T-helper 9 cell (primary cell): Measurements from ENCODE around the gene NDUFS2.
A peak's percentile ranks its signal among the peaks of the same experiment; 100 is the strongest.

ENCODE experiments used
- DNase-seq: peaks from one replicate; pipeline ENCODE4 v3.0.0-alpha.2; 2020

The NDUFS2 gene

GRCh38 chr1:161196521-161197451 is 5.4 kb upstream of the NDUFS2 start:
- no peak for DNase-seq

- no peak for DNase-seq
Observed at GRCh38 chr1:161197560-161198193, 4.5 kb upstream of the NDUFS2 start.

GRCh38 chr1:161198194-161198896 is 3.8 kb upstream of the NDUFS2 start:
- DNase-seq, result no peak

- DNase-seq, result no peak
Observed at GRCh38 chr1:161198897-161199431, 3.2 kb upstream of the NDUFS2 start, which contains the start of gene ADAMTS4. TSS of gene ADAMTS4 (minus strand) at chr1:161199054. CDS start at chr1:161198627, 427 bp downstream.

GRCh38 chr1:161199506-161200139 is 2.5 kb upstream of the NDUFS2 start:
- DNase-seq, result no peak

GRCh38 chr1:161200421-161200991 is 1.7 kb upstream of the NDUFS2 start:
- no peak for DNase-seq

GRCh38 chr1:161200992-161201835 is 953 bp upstream of the NDUFS2 start:
- DNase-seq, result no peak

- no peak for DNase-seq
Observed at GRCh38 chr1:161206411-161207140, 4.4 kb downstream of the NDUFS2 start.

- no peak for DNase-seq
Observed at GRCh38 chr1:161207173-161207572, 5.0 kb downstream of the NDUFS2 start.

GRCh38 chr1:161209790-161210409 is 7.7 kb downstream of the NDUFS2 start:
- peak; percentile 56 for DNase-seq

- no peak for DNase-seq
Observed at GRCh38 chr1:161214369-161214768, 12.2 kb downstream of the NDUFS2 start.

GRCh38 chr1:161215076-161215475 is 12.9 kb downstream of the NDUFS2 start, which contains the start of gene FCER1G:
TSS of gene FCER1G (plus strand) at chr1:161215295. CDS start at chr1:161215322, 27 bp downstream.
- no peak for DNase-seq

- DNase-seq, result no peak
Observed at GRCh38 chr1:161216945-161217712, 15.0 kb downstream of the NDUFS2 start.

- DNase-seq, result no peak
Observed at GRCh38 chr1:161217831-161218230, 15.7 kb downstream of the NDUFS2 start.

- no peak for DNase-seq
Observed at GRCh38 chr1:161218301-161219077, 16.3 kb downstream of the NDUFS2 start.

- no peak for DNase-seq
Observed at GRCh38 chr1:161219078-161219892, 17.1 kb downstream of the NDUFS2 start.

GRCh38 chr1:161220002-161220401 is 17.8 kb downstream of the NDUFS2 start:
- DNase-seq, result no peak
